ENCODE results near the gene MAP2K6.
"Not testable (repeated sequence)": the region's sequence is repeated elsewhere in the genome, so short reads cannot be mapped to it uniquely, and the experiment has no call there.

MAP2K6 gene

GRCh38 chr17:69454051-69454450 is 39.6 kb downstream of the MAP2K6 start:
- in situ Hi-C loops (cut with MboI; ENCODE audit: low sequenced_read_pairs) = no loop called here

DNA sequence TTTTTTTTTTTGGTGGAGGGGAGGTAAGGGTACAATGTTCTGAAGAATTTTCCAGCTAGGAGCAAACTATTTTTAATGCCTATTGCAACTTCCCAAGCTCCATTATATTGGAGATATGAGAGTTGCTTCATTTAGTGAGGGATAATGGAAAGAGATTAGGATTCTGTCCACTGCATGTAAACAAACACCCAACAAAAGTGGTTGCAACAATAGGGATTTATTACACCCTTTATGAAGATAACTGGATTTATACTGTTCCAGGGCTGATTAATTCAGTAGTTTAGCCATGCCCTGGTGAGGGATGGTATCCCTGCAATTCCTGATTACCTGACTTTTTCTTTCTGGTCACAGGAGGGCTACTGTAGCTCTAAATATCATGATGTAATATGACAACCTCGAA is 40.5 kb downstream of the MAP2K6 start:
- in situ Hi-C loops (cut with MboI; ENCODE audit: low sequenced_read_pairs) = no loop called here

DNA sequence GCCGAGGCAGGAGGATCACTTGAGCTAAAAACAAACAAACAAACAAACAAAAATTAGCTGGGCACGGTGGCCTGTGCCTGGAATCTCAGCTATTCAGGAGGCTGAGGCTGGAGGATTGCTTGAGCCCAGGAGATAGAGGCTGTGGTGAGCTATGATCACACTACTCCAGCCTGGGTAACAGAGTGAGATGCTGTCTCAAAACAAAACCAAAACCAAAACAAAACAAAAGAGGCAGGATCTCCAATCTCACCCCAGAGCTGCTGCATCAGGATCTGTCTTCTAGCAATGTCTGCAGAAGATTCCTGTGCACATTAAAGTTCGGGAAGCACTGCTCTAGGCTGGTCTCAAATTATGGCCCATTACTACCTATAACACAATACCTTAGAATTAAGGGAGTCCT is 43.1 kb downstream of the MAP2K6 start:
- in situ Hi-C loops (cut with MboI; ENCODE audit: low sequenced_read_pairs) = no loop called here

DNA sequence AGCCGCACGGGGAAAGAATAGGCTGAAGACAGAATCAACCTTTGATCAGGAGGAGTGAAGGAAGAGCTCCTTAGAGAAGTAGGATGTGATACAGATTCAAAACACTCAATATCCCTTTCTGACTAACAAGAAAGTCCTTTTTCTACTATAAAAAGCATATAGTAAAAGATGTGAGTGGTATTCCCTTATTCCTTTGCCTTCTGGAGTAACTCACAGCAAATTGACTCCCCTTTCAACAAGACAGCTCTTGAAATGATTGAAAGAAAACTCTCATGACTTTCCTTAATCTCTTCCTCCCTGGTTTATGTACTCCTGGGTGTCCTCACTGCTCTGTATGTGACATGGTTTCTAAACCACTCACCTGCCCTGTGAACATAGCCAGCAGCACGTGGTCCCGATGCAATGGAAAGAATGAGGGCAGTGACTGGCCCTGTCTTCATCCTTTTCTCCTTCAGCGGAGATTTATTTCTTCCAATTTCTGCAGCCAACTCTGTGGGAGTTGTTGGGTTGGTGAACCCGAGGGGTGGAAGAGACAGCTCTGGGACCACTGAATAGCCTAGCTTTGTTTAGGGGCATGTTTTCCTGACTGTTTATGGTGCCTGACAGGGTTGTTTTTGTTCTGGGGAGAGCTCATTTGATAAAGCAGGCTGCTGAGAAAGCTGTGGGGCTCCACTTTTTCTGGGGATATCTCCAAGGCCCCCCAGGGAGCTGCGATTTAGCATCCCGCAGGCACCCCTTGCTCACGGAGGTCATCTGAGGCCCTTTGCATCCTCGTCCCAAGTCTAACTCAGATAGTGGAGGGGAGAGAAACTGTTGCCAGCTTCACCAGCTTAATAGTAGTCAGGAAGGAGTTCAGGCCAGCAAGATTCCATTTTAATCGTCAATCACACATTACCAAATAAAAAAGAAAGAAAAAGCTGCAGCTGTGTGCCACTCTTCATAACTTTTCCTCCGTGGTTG is 46.7 kb downstream of the MAP2K6 start:
- in situ Hi-C loops (cut with MboI; ENCODE audit: low sequenced_read_pairs) = no loop called here

DNA sequence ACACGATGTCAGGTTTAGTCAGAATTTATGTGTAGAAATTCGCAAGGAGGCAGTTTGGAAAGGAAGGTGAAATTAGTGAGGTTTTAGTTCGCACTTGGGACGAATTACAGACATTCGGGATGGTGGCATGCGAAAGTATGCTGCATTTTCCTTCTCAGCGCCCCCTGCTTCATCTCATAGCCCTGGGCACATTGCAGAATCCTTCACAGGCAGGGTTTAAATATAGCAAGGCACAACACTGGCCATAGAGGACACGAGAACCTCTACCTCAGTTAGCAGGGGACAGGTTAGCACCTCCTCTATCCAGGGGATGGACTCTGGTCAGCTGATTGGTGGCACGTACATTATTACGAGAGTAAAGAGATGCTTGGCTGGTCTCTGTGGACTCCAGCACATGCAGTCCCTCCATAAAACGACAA is 47.5 kb downstream of the MAP2K6 start:
- in situ Hi-C loops (cut with MboI; ENCODE audit: low sequenced_read_pairs) = no loop called here

GRCh38 chr17:69462882-69463281 is 48.4 kb downstream of the MAP2K6 start:
- in situ Hi-C loops (cut with MboI; ENCODE audit: low sequenced_read_pairs) = no loop called here

DNA sequence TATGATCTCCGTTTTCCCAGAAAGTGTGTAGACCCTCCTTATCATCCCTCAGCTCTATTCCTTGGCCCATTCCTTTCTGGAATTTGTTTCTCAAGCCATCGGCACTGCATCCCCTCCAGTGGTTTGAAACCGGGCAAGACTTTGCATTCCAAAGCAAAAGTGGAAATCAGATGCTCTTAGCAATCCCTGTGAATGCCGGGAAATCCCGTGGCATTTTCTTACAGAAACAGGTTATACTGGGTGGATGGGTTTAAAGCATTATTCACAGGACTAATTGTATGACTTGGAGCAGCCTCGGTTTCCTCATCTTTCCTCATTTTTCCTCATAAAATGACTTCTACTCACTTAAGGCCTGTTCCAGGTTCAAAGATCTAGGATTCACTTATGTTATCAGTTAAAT is 52.0 kb downstream of the MAP2K6 start:
- in situ Hi-C loops (cut with MboI; ENCODE audit: low sequenced_read_pairs) = no loop called here

DNA sequence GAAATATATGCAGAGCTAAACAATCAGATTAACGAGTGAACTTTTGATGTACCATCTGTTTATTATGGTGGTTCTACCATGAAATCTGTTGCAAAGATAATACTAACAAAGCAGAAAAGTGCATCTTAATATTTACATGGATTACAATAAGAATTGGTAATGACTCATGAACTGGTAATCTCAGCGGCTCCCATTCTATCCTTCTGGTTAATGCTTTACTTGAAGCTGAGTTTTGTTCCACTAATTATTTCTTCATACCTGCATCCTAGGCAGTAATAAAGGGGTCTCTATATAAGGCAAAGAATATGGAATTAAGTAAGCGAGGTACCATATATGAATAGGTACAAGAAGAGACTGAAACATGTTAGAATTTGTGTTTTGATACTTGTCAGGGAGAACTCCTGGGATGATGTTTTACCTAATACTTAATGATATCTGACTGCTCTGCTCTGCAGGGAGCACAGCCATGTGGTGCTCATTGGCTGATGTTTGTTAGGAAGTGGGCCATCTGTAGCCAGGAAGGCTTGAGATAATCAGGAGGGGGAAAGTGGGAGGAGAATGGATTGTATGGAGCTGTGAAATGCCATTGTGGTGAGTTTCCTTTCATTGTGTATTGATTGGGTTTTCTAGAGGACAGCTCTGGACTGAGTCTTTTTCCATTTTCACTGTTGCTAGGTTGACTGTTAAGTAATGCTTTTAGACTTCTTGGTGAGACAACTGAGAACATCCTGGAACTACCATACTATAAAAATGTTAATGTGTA is 52.6 kb downstream of the MAP2K6 start:
- in situ Hi-C loops (cut with MboI; ENCODE audit: low sequenced_read_pairs) = no loop called here

DNA sequence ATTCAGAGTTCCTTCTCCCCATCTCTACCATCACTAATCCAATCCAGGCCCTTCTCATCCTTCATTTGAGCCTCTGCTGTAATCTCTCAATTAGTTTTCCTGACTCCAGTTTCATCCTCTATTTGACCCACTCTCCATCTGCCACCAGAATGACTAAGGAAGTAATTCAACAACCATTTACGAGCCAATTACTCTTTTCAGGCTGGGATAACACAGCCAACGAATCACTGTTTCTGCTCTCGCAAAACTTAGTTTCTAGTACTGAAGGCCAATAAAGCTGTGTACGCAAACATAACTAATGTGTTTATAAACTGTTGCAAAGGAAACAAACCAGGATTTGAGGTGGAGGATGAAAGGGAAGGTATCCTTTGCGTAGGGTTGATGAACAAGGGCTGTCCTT is 53.7 kb downstream of the MAP2K6 start:
- in situ Hi-C loops (cut with MboI; ENCODE audit: low sequenced_read_pairs) = no loop called here

- in situ Hi-C loops (cut with MboI; ENCODE audit: low sequenced_read_pairs) = no loop called here
Observed at GRCh38 chr17:69470702-69471101, 56.2 kb downstream of the MAP2K6 start.

- in situ Hi-C loops (cut with MboI; ENCODE audit: low sequenced_read_pairs) = no loop called here
Observed at GRCh38 chr17:69471406-69471805, 56.9 kb downstream of the MAP2K6 start.

GRCh38 chr17:69473841-69474831 is 59.6 kb downstream of the MAP2K6 start:
- in situ Hi-C loops (cut with MboI; ENCODE audit: low sequenced_read_pairs) = no loop called here

- in situ Hi-C loops (cut with MboI; ENCODE audit: low sequenced_read_pairs) = no loop called here
Observed at GRCh38 chr17:69477204-69477902, 62.9 kb downstream of the MAP2K6 start.

GRCh38 chr17:69477903-69478266 is 63.4 kb downstream of the MAP2K6 start:
- in situ Hi-C loops (cut with MboI; ENCODE audit: low sequenced_read_pairs) = no loop called here

GRCh38 chr17:69478916-69479315 is 64.4 kb downstream of the MAP2K6 start:
- in situ Hi-C loops (cut with MboI; ENCODE audit: low sequenced_read_pairs) = no loop called here

DNA sequence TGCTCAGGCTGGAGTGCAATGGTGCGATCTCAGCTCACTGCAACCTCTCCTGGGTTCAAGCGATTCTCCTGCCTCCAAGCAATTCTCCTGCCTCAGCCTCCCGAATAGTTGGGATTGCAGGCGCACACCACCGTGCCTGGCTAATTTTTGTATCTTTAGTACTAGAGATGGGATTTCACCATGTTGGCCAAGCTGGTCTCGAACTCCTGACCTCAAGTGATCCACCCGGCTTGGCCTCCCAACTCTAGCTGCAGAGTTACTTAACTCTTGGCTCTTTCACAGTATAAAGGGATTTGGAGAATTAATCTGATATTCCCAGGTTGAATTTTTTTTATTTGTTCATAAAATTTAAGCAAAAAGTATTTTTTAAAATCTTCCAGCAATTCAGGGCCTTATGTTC is 65.3 kb downstream of the MAP2K6 start:
- in situ Hi-C loops (cut with MboI; ENCODE audit: low sequenced_read_pairs) = not testable (repeated sequence)

- in situ Hi-C loops (cut with MboI; ENCODE audit: low sequenced_read_pairs) = no loop called here
Observed at GRCh38 chr17:69480245-69480644, 65.7 kb downstream of the MAP2K6 start.

- in situ Hi-C loops (cut with MboI; ENCODE audit: low sequenced_read_pairs) = no loop called here
Observed at GRCh38 chr17:69485251-69485661, 70.8 kb downstream of the MAP2K6 start.

GRCh38 chr17:69485901-69486643 is 71.6 kb downstream of the MAP2K6 start:
- in situ Hi-C loops (cut with MboI; ENCODE audit: low sequenced_read_pairs) = no loop called here

Data from HL-60/S4 treated with phorbol 12-myristate 13-acetate at 8.2 ng/mL for 4 days and 3 days (cell line).